ENCODE data around the gene TACR2.

The TACR2 gene

DNA sequence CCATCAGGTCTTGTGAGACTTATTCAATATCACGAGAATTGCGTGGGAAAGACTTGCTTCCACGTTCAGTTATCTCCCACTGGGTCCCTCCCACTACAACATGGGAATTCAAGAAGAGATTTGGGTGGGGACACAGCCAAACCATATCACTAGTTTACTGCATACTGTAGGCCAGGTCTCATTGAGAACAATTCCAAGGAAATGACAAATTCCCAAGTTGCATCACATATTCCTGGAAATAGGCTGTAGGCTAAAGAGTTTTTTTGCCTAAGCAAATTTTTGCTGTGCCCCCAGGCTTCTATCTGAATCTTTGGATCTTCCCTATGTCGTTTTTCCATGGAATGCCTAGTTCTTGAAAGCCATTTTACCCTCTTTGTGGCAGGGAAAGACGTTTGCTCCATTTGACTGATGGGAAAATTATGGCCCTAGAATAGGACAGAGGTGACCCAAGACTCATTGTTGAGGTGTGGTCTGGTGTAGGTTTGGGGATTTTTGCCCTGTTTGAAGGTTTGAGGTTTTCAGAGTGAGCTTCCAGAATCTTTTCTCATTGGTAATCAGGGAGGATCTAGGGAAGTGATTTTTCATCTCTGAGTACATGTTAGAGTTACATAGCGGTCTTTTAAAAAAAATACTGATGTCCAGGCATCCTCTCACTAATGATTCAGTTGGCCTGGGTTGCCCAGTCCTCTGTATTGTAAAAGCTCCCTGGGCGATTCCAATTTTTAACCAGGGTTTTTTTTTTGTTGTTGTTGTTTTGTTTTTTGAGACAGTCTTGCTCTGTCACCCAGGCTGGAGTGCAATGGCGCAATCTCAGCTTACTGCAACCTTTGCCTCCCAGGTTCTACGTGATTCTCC is 44.4 kb downstream of the TACR2 start:
- TF ChIP-seq, protein P1, sequence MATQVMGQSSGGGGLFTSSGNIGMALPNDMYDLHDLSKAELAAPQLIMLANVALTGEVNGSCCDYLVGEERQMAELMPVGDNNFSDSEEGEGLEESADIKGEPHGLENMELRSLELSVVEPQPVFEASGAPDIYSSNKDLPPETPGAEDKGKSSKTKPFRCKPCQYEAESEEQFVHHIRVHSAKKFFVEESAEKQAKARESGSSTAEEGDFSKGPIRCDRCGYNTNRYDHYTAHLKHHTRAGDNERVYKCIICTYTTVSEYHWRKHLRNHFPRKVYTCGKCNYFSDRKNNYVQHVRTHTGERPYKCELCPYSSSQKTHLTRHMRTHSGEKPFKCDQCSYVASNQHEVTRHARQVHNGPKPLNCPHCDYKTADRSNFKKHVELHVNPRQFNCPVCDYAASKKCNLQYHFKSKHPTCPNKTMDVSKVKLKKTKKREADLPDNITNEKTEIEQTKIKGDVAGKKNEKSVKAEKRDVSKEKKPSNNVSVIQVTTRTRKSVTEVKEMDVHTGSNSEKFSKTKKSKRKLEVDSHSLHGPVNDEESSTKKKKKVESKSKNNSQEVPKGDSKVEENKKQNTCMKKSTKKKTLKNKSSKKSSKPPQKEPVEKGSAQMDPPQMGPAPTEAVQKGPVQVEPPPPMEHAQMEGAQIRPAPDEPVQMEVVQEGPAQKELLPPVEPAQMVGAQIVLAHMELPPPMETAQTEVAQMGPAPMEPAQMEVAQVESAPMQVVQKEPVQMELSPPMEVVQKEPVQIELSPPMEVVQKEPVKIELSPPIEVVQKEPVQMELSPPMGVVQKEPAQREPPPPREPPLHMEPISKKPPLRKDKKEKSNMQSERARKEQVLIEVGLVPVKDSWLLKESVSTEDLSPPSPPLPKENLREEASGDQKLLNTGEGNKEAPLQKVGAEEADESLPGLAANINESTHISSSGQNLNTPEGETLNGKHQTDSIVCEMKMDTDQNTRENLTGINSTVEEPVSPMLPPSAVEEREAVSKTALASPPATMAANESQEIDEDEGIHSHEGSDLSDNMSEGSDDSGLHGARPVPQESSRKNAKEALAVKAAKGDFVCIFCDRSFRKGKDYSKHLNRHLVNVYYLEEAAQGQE (IDR thresholded peaks at IDR 0.05; ENCODE audit: insufficient read depth in 1 of 2, low read depth in 2 of 2, low read length in 2 of 2): no peak
- TF ChIP-seq SIN3A (IDR thresholded peaks at IDR 0.05; ENCODE audit: borderline replicate concordance, insufficient read depth, low read length) (no peak), POLR2AphosphoS5 (IDR thresholded peaks at IDR 0.05; ENCODE audit: low read depth, low read length) (no peak), TAF1 (IDR thresholded peaks at IDR 0.05; ENCODE audit: borderline replicate concordance, insufficient read depth, low read length) (no peak), FOXP2 (optimal IDR thresholded peaks at IDR 0.05; ENCODE audit: borderline replicate concordance, extremely low read depth, extremely low read length, insufficient read depth) (no peak)

DNA sequence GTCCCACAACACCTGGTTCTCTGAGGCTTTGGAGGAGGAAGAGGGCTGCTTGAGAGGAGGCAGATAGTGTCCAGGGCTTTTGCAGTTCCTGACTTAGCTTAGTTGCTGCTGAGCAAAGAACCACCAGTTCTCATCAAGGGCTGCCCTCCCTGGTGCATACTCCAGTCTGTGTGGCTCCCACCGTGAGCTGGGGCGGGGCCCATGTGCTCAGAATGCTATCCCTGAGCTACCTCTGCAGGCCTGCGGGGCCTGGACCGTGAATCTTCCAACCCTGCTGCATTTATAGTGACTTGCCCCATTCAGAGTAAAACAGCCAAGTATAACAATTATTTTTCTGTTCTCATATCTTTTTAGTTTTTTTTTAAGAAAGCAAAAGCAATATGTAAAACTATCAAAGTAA is 49.2 kb downstream of the TACR2 start:
- TF ChIP-seq FOXP2 (optimal IDR thresholded peaks at IDR 0.05; ENCODE audit: borderline replicate concordance, extremely low read depth, extremely low read length, insufficient read depth): no peak
- TF ChIP-seq, protein P1 (IDR thresholded peaks at IDR 0.05; ENCODE audit: insufficient read depth in 1 of 2, low read depth in 2 of 2, low read length in 2 of 2): no peak

DNA sequence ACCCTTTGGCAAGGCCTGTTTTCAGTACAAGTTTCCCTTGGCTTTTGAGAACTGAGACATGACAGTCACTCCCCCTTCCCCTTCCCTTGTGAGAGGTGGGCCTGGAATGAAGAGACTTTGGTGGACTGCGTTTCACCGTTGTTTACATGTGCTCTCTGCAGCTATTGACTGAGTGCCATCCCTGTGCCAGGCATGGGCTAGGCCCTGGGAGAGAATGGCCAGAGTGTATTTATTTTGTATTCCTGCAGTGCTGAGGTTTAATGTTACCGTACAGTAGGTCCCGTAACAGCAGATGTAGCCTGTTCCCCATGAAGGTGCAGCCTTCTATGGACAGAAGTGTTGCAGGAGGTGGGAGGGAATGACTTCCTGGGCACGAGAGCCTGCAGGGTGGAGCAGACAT is 50.0 kb downstream of the TACR2 start:
- TF ChIP-seq FOXP2 (optimal IDR thresholded peaks at IDR 0.05; ENCODE audit: borderline replicate concordance, extremely low read depth, extremely low read length, insufficient read depth) (no peak), TAF1 (IDR thresholded peaks at IDR 0.05; ENCODE audit: borderline replicate concordance, insufficient read depth, low read length) (no peak), SIN3A (IDR thresholded peaks at IDR 0.05; ENCODE audit: borderline replicate concordance, insufficient read depth, low read length) (no peak), POLR2AphosphoS5 (IDR thresholded peaks at IDR 0.05; ENCODE audit: low read depth, low read length) (no peak)
- TF ChIP-seq, protein P1 (IDR thresholded peaks at IDR 0.05; ENCODE audit: insufficient read depth in 1 of 2, low read depth in 2 of 2, low read length in 2 of 2): no peak

DNA sequence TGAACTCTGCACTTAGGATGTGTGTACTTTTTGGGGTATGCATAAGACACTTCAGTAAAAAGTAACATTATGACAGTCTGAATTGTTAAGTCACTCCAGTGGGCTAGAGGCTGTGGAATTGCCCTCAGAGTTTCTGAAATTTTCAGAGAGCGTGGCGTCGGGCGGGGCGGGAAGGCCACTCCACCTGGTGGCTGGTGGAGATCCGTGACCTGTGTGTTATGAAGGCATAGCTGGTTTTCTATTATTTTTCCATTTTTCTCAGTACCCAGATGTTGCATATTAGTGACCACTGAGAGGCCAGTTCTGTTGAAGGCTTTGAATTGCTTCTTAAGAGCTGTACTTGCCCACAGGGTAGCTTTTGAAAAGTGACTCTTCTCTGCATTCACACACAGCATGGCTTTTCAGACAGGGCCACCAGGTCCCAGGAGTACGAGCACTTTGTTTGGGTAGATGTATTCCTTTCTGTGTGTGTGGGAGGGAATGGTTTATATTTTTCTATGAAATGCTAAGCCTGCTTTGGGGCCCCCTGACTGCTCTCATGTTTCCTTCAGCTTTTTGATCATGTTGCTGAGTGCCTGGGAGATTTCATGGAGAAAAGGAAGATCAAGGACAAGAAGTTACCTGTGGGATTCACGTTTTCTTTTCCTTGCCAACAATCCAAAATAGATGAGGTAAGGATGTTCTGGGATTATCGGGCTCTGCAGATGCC is 52.3 kb downstream of the TACR2 start:
- TF ChIP-seq, protein P1 (IDR thresholded peaks at IDR 0.05; ENCODE audit: insufficient read depth in 1 of 2, low read depth in 2 of 2, low read length in 2 of 2): no peak
- TF ChIP-seq FOXP2 (optimal IDR thresholded peaks at IDR 0.05; ENCODE audit: borderline replicate concordance, extremely low read depth, extremely low read length, insufficient read depth): no peak
- no peak for TF ChIP-seq POLR2AphosphoS5 (IDR thresholded peaks at IDR 0.05; ENCODE audit: low read depth, low read length)
- no peak for TF ChIP-seq SIN3A (IDR thresholded peaks at IDR 0.05; ENCODE audit: borderline replicate concordance, insufficient read depth, low read length)
- no peak for TF ChIP-seq TAF1 (IDR thresholded peaks at IDR 0.05; ENCODE audit: borderline replicate concordance, insufficient read depth, low read length)

All from PFSK-1 (cell line).